Cardiac fibroblast (primary cell): Measurements from ENCODE around the gene MPPED2.

ENCODE experiments used
- DNase-seq, 2 donors: peaks; one replicate each; pipeline versions ENCODE4 v3.0.0 to v3.0.0-alpha.2; 2010; ENCODE audit warnings: low read depth in 2 of 2
- H3K4me3 ChIP-seq, 2 donors: replicated peaks in 1 of 2; 1 replicate in 1 of 2; 2 replicates in 1 of 2; pipeline ENCODE4 v1.5.1; 2011; ENCODE audit warnings: low read depth in 2 of 2, low read length in 2 of 2, mild to moderate bottlenecking in 2 of 2, moderate library complexity in 1 of 2
- CTCF ChIP-seq: IDR thresholded peaks from one replicate; pipeline ENCODE4 v1.5.1; 2011; ENCODE audit warnings: low read depth, mild to moderate bottlenecking, low read length, inconsistent platforms

MPPED2 gene

GRCh38 chr11:30495437-30495836 lies 90.7 kb downstream of the MPPED2 start:
- no peak for TF ChIP-seq CTCF
- DNase-seq, result no peak
- no peak overlapping the region for H3K4me3 ChIP-seq

- no peak for TF ChIP-seq CTCF
- no peak overlapping the region for H3K4me3 ChIP-seq
- DNase-seq, result no peak
These were observed 96.6 kb downstream of the MPPED2 start for GRCh38 chr11:30489511-30489910.

- TF ChIP-seq CTCF, result no peak
- no peak for DNase-seq
- no peak overlapping the region for H3K4me3 ChIP-seq
These were observed 97.1 kb downstream of the MPPED2 start for GRCh38 chr11:30489076-30489475.

GRCh38 chr11:30488304-30488998 lies 97.7 kb downstream of the MPPED2 start:
- peak; percentile 41 to 61 for DNase-seq
- no peak for TF ChIP-seq CTCF
- no peak overlapping the region for H3K4me3 ChIP-seq

GRCh38 chr11:30487200-30487898 lies 98.8 kb downstream of the MPPED2 start:
- no peak overlapping the region for H3K4me3 ChIP-seq
- no peak for TF ChIP-seq CTCF
- no peak for DNase-seq

GRCh38 chr11:30485756-30486155 lies 100.4 kb downstream of the MPPED2 start:
- DNase-seq, result no peak
- H3K4me3 ChIP-seq, result no peak overlapping the region
- TF ChIP-seq CTCF, result no peak
